ENCODE results near the gene MAP4K4. TPM values are rescaled to one million over a fixed set of nuclear protein-coding genes. Genes with fewer than 3 reads are reported as not detected.

Gene MAP4K4
- total and polyA plus RNA-seq, 12 donors: 8.7 to 43.1 (median 21.8) TPM

- Histone ChIP-seq H3K27ac (no peak overlapping the region), H3K9me3 (replicated peaks in 1 of 3) (no peaks in the 10 kb centered on the region), H3K4me3 (no peak overlapping the region), H3K36me3 (replicated peaks in 1 of 2) (peaks cover 0 to 8% of the 10 kb centered on the region in 2 donors), H3K4me1 (replicated peaks in 1 of 2) (no peaks in the 10 kb centered on the region), H3K27me3 (no peaks in the 10 kb centered on the region)
- intact Hi-C loops (cut with DNase I): no loop called here
- TF ChIP-seq POLR2A (IDR thresholded peaks at IDR 0.05): no peak
- TF ChIP-seq, protein P1, sequence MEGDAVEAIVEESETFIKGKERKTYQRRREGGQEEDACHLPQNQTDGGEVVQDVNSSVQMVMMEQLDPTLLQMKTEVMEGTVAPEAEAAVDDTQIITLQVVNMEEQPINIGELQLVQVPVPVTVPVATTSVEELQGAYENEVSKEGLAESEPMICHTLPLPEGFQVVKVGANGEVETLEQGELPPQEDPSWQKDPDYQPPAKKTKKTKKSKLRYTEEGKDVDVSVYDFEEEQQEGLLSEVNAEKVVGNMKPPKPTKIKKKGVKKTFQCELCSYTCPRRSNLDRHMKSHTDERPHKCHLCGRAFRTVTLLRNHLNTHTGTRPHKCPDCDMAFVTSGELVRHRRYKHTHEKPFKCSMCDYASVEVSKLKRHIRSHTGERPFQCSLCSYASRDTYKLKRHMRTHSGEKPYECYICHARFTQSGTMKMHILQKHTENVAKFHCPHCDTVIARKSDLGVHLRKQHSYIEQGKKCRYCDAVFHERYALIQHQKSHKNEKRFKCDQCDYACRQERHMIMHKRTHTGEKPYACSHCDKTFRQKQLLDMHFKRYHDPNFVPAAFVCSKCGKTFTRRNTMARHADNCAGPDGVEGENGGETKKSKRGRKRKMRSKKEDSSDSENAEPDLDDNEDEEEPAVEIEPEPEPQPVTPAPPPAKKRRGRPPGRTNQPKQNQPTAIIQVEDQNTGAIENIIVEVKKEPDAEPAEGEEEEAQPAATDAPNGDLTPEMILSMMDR (IDR thresholded peaks at IDR 0.05): no peak
- DNase-seq: no peak
- 81 to 99% (median 96%) methylated on average over 3 of the region's 3 CpGs for WGBS, 4 donors
These were observed 194.9 kb downstream of the MAP4K4 start for GRCh38 chr2:101892377-101892776.

DNA sequence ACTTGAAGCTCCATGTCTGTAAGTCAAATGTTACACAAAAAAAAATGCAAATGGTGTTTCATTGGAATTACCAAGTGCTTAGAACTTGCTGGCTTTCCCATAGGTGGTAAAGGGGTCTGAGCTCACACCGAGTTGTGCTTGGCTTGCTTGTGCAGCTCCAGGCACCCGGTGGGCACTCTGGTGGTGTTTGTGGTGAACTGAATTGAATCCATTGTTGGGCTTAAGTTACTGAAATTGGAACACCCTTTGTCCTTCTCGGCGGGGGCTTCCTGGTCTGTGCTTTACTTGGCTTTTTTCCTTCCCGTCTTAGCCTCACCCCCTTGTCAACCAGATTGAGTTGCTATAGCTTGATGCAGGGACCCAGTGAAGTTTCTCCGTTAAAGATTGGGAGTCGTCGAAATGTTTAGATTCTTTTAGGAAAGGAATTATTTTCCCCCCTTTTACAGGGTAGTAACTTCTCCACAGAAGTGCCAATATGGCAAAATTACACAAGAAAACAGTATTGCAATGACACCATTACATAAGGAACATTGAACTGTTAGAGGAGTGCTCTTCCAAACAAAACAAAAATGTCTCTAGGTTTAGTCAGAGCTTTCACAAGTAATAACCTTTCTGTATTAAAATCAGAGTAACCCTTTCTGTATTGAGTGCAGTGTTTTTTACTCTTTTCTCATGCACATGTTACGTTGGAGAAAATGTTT lies 196.3 kb downstream of the MAP4K4 start:
- no peak for DNase-seq
- intact Hi-C loops (cut with DNase I): no loop called here
- Histone ChIP-seq H3K27ac (no peak overlapping the region), H3K4me1 (replicated peaks in 1 of 2) (no peaks in the 10 kb centered on the region), H3K36me3 (replicated peaks in 1 of 2) (peaks cover 0 to 8% of the 10 kb centered on the region in 2 donors), H3K27me3 (no peaks in the 10 kb centered on the region), H3K9me3 (replicated peaks in 1 of 3) (no peaks in the 10 kb centered on the region), H3K4me3 (no peak overlapping the region)
- TF ChIP-seq, protein P1 (IDR thresholded peaks at IDR 0.05): no peak
- TF ChIP-seq POLR2A (IDR thresholded peaks at IDR 0.05): no peak
- 73 to 88% (median 76%) methylated on average over 9 of the region's 9 CpGs for WGBS, 4 donors

DNA sequence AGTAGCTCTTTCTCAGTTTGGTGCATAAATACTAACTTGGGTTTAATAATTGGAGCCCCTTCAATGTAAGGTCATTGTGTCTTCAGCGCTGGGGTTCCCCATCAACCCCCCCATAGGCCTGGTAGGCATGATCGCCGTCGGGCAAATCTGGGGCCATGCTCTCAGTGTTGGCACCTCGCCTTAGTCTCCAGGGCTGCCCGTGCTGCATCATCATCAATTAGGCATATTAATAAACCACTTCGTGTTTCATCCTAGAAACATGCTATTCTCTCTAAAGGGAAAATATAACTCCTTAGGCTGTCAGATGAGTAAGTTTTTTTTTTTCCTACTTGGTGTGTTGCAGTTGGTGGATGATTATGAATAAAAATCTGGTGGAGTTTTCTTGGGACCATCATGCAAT lies 197.5 kb downstream of the MAP4K4 start:
- DNase-seq: no peak
- H3K27ac ChIP-seq: no peak overlapping the region
- intact Hi-C loops (cut with DNase I): no loop called here
- TF ChIP-seq POLR2A (IDR thresholded peaks at IDR 0.05): no peak
- TF ChIP-seq, protein P1 (IDR thresholded peaks at IDR 0.05): no peak
- no peaks in the 10 kb centered on the region for H3K9me3 ChIP-seq (replicated peaks in 1 of 3)
- H3K36me3 ChIP-seq (replicated peaks in 1 of 2): peaks cover 0 to 8% of the 10 kb centered on the region in 2 donors
- H3K27me3 ChIP-seq: no peaks in the 10 kb centered on the region
- WGBS, 4 donors: 82 to 98% (median 95%) methylated on average over 7 of the region's 7 CpGs
- H3K4me3 ChIP-seq: no peak overlapping the region
- no peaks in the 10 kb centered on the region for H3K4me1 ChIP-seq (replicated peaks in 1 of 2)

GRCh38 chr2:101895819-101896322 lies 198.4 kb downstream of the MAP4K4 start:
- Histone ChIP-seq H3K36me3 (replicated peaks in 1 of 2) (peaks cover 0 to 7% of the 10 kb centered on the region in 2 donors), H3K4me1 (replicated peaks in 1 of 2) (no peaks in the 10 kb centered on the region), H3K9me3 (replicated peaks in 1 of 3) (no peaks in the 10 kb centered on the region), H3K27ac (no peak overlapping the region), H3K4me3 (no peak overlapping the region), H3K27me3 (no peaks in the 10 kb centered on the region)
- WGBS, 4 donors: 57 to 84% (median 78%) methylated on average over 1 to 2 of the region's 2 CpGs
- TF ChIP-seq, protein P1 (IDR thresholded peaks at IDR 0.05): no peak
- no peak for TF ChIP-seq POLR2A (IDR thresholded peaks at IDR 0.05)
- DNase-seq: no peak
- intact Hi-C loops (cut with DNase I): no loop called here

All from adrenal gland (tissue), 12 donors.